Duodenal mucosa (tissue), 2 donors: ENCODE results near the gene VCY.
"Not testable (repeated sequence)": the region's sequence is repeated elsewhere in the genome, so short reads cannot be mapped to it uniquely, and the experiment has no call there.

Source experiments
- H3K27ac ChIP-seq: one replicate; pipeline ENCODE4 v1.7.0; 2013; ENCODE audit warnings: low read depth, low read length
- H3K27me3 ChIP-seq, 2 donors: one replicate each; pipeline ENCODE4 v1.7.0; 2013; ENCODE audit warnings: low read length in 2 of 2, control low read depth in 1 of 2; ENCODE audit not compliant: insufficient read depth in 2 of 2, control insufficient read depth in 1 of 2
- H3K36me3 ChIP-seq, 2 donors: one replicate each; pipeline ENCODE4 v1.7.0; 2013; ENCODE audit warnings: low read length in 2 of 2, control low read depth in 1 of 2; ENCODE audit not compliant: insufficient read depth in 2 of 2, control insufficient read depth in 1 of 2
- H3K4me1 ChIP-seq, 2 donors: one replicate each; pipeline ENCODE4 v1.7.0; 2013; ENCODE audit warnings: low read length in 2 of 2, control low read depth in 1 of 2; ENCODE audit not compliant: insufficient read depth in 2 of 2, control insufficient read depth in 1 of 2
- H3K4me3 ChIP-seq, 2 donors: one replicate each; pipeline ENCODE4 v1.7.0; 2013; ENCODE audit warnings: low read length in 2 of 2, low read depth in 1 of 2
- H3K9ac ChIP-seq, 2 donors: one replicate each; pipeline ENCODE4 v1.7.0; 2013; ENCODE audit warnings: low read length in 2 of 2, low read depth in 1 of 2
- H3K9me3 ChIP-seq, 2 donors: one replicate each; pipeline ENCODE4 v1.7.0; 2013; ENCODE audit warnings: low read length in 2 of 2, control low read depth in 1 of 2; ENCODE audit not compliant: control insufficient read depth in 1 of 2

VCY gene

GRCh38 chrY:13986373-13986772 lies at the start of gene VCY:
Gene VCY, minus strand, starts transcription at chrY:13986473. Its CDS starts 33 bp downstream, at chrY:13986440.
- not testable (repeated sequence) for H3K36me3 ChIP-seq, H3K4me3 ChIP-seq, H3K27ac ChIP-seq, H3K9ac ChIP-seq, H3K4me1 ChIP-seq, H3K27me3 ChIP-seq, H3K9me3 ChIP-seq

DNA sequence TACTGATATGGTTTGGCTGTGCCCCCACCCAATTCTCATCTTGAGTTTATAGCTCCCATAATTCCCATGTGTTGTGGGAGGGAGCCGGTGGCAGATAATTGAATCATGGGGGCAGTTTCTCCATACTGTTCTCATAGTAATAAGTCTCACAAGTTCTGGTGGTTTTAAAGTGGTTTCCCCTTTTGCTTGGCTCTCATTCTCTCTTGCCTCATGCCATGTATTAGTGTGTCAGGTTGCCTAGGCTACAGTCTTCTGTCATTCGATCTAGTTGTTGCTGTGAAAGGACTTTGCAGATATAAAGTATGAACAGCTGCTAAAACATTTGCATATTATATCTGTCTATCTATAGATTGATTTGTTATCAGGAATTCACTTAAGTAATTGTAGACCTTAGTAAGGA lies 44.1 kb upstream of the VCY start:
- not testable (repeated sequence) for H3K36me3 ChIP-seq, H3K27ac ChIP-seq, H3K4me1 ChIP-seq, H3K4me3 ChIP-seq, H3K9ac ChIP-seq, H3K27me3 ChIP-seq, H3K9me3 ChIP-seq

DNA sequence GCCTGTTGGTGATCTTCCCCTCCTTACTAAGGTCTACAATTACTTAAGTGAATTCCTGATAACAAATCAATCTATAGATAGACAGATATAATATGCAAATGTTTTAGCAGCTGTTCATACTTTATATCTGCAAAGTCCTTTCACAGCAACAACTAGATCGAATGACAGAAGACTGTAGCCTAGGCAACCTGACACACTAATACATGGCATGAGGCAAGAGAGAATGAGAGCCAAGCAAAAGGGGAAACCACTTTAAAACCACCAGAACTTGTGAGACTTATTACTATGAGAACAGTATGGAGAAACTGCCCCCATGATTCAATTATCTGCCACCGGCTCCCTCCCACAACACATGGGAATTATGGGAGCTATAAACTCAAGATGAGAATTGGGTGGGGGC lies 25.6 kb upstream of the VCY start:
- not testable (repeated sequence) for H3K4me1 ChIP-seq, H3K36me3 ChIP-seq, H3K9ac ChIP-seq, H3K27ac ChIP-seq, H3K27me3 ChIP-seq, H3K9me3 ChIP-seq, H3K4me3 ChIP-seq

DNA sequence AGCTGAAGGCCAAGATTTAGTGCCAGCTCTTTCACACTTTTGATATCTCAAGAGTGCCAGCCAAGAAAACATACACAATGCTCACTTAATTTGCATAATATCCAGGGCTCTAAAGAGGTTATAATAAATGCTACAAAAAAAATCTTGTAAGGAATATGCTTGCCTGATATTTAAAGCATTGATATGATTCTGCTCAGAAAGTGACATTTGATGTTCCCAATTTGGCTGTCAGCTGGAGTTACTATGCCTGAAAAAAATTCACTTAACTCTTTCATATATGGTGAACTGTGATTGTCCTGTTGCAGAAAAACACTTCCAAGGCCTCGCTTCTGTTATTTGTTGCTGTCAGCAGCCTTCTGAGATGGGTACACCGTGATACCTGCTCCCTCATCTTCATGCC lies 43.9 kb downstream of the VCY start:
- not testable (repeated sequence) for H3K27ac ChIP-seq, H3K9me3 ChIP-seq, H3K36me3 ChIP-seq, H3K4me1 ChIP-seq, H3K9ac ChIP-seq, H3K27me3 ChIP-seq, H3K4me3 ChIP-seq
